ENCODE measurements around the gene CCDC12.

CCDC12 gene

DNA sequence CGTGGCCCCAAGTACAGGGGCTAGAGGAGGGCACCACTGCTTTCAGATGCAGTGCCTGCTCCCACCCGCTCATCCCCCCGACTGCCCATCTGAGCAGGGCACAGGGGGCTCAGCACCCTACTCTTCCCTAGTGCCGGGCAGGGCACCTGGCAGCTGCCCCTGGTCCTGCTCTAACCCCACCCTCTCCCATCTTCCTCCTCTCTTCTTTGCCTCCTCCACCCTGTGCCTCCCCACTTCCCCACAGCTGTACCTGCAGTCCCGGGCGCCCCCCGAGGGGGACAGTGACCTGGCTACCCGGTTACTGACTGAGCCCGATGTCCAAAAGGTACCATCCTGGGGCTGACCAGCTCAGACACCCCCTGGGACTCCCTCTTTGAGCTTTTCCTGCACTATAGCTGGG is 15.7 kb upstream of the CCDC12 start:
- peak overlapping the region; percentile 98 for H3K27ac ChIP-seq
- peaks cover 84% of the 10 kb centered on the region for H3K36me3 ChIP-seq
- no peaks in the 10 kb centered on the region for H3K9me3 ChIP-seq
- H3K4me3 ChIP-seq (ENCODE audit: low read depth in 1 of 2, low read length in 1 of 2): no peak overlapping the region
- no peak for TF ChIP-seq CTCF (IDR thresholded peaks at IDR 0.05)
- H3K4me1 ChIP-seq (ENCODE audit: control insufficient read depth in 1 of 2, insufficient read depth in 1 of 2, low read depth in 1 of 2, low read length in 1 of 2): peaks cover 65 to 72% of the 10 kb centered on the region in 2 experiments
- H3K27me3 ChIP-seq: no peaks in the 10 kb centered on the region

DNA sequence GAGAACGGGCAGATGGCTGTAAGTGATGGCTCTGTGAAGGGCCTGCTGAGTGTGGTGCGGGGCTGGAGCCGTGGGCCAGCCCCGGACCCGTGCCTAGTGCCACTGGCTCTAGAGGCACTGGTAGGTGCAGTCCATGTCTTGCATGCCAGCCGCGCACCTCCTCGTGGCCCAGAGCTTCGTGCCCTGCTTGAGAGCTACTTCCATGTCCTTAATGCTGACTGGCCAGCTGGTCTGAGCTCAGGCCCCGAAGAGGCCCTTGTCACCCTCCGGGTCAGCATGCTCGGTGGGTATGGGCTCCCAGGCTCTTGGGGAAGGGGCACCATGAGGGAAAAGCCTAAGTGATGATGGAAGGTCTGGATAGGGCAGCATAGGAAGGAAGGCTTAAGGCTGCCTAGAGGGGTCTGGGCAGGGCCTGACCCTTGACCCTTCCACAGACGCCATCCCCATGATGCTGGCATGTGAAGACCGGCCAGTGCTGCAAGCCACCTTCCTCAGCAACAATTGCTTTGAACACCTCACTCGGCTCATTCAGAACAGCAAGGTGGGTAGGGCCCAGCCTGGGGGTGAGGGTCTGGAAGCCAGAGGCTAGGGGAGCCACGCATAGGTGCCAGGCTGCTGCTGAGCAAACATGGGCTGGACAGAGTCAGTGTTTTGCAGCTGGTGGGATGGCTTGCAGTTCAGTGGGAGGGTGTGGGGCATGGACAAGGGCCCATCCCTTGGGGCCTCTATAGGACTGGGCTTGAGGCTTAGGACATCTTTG is 15.0 kb upstream of the CCDC12 start:
- Histone ChIP-seq H3K4me3 (ENCODE audit: low read depth in 1 of 2, low read length in 1 of 2) (peak overlapping the region in 1 of 2 experiments; percentile 86), H3K27me3 (no peaks in the 10 kb centered on the region), H3K9me3 (no peaks in the 10 kb centered on the region), H3K4me1 (ENCODE audit: control insufficient read depth in 1 of 2, insufficient read depth in 1 of 2, low read depth in 1 of 2, low read length in 1 of 2) (peaks cover 70 to 75% of the 10 kb centered on the region in 2 experiments), H3K36me3 (peaks cover 78% of the 10 kb centered on the region), H3K27ac (peak overlapping the region; percentile 98)
- TF ChIP-seq CTCF (IDR thresholded peaks at IDR 0.05): no peak

DNA sequence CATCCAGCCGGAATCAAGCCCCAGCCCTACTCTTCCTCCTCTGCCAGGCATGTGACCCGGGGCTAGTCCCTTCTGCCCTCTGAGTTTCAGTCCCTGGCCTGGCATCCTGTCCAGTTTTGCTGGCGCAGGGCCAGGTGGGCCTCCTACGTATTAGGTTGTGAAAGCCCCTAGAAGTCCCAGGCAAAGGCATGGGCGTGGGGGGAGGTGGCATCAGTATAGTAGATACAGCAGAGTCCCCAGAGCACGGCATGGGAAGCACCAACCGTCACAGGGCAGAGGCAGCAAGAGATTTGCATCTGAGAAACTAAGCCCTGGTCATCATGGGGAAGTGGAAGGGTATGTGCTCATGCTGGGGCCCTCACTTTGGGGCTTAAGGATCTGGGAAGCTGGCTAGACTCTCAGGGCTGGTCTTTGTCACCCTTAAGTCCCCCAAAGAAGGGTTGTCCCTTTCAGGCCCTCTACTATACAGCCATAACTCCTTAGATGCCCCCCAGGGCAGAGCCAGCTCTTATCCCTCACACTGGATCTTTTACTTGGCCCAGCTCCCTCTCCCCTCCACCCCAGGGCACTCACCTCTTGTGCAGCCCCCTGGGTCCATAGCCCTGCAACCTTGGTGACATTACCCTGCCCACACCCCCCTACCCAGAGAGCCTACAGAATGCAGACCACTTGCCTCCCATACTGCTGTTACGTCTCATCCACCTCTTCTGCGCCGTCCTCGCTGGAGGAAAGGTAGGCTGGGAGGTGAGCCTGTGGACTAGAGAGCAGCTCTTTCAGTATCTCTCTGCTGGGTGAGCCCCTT is 14.2 kb upstream of the CCDC12 start:
- no peaks in the 10 kb centered on the region for H3K9me3 ChIP-seq
- peaks cover 70% of the 10 kb centered on the region for H3K36me3 ChIP-seq
- peak overlapping the region; percentile 86 to 95 for H3K4me3 ChIP-seq (ENCODE audit: low read depth in 1 of 2, low read length in 1 of 2)
- peak overlapping the region; percentile 98 for H3K27ac ChIP-seq
- no peaks in the 10 kb centered on the region for H3K27me3 ChIP-seq
- H3K4me1 ChIP-seq (ENCODE audit: control insufficient read depth in 1 of 2, insufficient read depth in 1 of 2, low read depth in 1 of 2, low read length in 1 of 2): peaks cover 78 to 80% of the 10 kb centered on the region in 2 experiments
- no peak for TF ChIP-seq CTCF (IDR thresholded peaks at IDR 0.05)

DNA sequence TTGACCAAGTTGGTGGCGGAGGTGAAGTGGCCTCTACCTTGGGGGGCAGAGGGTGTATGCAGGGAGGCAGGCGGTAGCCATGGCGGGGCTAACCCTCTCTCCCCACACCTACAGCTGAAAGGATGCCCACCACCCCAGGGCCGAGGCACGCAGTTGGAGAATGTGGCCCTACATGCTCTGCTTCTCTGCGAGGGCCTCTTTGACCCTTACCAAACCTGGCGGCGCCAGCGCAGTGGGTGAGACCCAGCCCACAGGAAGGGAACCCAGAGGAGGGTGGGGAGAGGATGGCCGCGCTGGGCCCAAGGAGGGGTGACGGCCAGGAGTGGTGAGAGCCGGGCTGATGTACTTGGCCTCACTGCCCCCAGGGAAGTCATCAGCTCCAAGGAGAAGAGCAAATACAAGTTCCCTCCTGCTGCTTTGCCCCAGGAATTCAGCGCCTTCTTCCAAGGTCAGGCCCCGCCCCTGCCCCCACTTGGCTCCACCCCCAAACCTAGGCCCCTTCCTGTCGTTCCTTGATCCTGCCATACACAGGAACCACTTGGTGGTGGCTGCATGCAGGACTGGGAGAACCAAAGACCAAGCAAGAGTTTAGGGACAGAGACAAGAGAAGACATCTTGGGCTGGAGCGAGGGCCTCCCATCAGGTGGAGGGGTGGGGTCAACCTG is 12.7 kb upstream of the CCDC12 start:
- Histone ChIP-seq H3K27ac (peak overlapping the region; percentile 98), H3K9me3 (no peaks in the 10 kb centered on the region), H3K27me3 (no peaks in the 10 kb centered on the region), H3K4me3 (ENCODE audit: low read depth in 1 of 2, low read length in 1 of 2) (peak overlapping the region; percentile 86 to 95), H3K4me1 (ENCODE audit: control insufficient read depth in 1 of 2, insufficient read depth in 1 of 2, low read depth in 1 of 2, low read length in 1 of 2) (peaks cover 93 to 95% of the 10 kb centered on the region in 2 experiments), H3K36me3 (peaks cover 61% of the 10 kb centered on the region)
- TF ChIP-seq CTCF (IDR thresholded peaks at IDR 0.05): no peak

DNA sequence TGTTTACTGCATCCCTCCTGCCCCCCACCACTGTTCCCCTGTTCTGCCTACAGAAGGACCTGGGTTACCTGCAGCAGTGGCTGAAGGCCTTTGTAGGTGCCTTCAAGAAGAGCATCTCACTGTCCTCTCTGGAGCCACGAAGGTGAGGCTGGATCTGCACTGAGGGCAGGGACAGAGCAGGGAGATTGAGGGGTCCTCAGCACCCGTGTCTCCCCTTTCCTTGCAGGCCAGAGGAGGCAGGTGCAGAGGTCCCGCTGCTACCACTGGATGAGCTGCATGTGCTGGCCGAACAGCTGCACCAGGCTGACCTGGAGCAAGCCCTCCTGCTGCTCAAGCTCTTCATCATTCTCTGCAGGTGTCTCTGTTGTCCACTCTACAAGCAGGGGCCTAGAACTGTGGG is 12.1 kb upstream of the CCDC12 start:
- TF ChIP-seq CTCF (IDR thresholded peaks at IDR 0.05): no peak
- Histone ChIP-seq H3K4me1 (ENCODE audit: control insufficient read depth in 1 of 2, insufficient read depth in 1 of 2, low read depth in 1 of 2, low read length in 1 of 2) (peaks cover 95 to 98% of the 10 kb centered on the region in 2 experiments), H3K27ac (peak overlapping the region; percentile 98)

More for the DNA sequence above, 12.1 kb upstream of the CCDC12 start:
- no peaks in the 10 kb centered on the region for H3K9me3 ChIP-seq
- peak overlapping the region; percentile 86 to 95 for H3K4me3 ChIP-seq (ENCODE audit: low read depth in 1 of 2, low read length in 1 of 2)
- no peaks in the 10 kb centered on the region for H3K27me3 ChIP-seq
- H3K36me3 ChIP-seq: peaks cover 54% of the 10 kb centered on the region
